Spleen (tissue), 7 donors: ENCODE results near the gene CPHXL2.

Experiments used
- POLR2A ChIP-seq, 3 donors: fragments of 450-650 bp; IDR thresholded peaks; one replicate each; pipeline ENCODE4 v1.5.1; 2017; ENCODE audit warnings: antibody characterized with exemption in 3 of 3, mild to moderate bottlenecking in 1 of 3
- POLR2AphosphoS5 ChIP-seq, 3 donors: sonication (generic); formaldehyde crosslinking; IDR thresholded peaks; one replicate each; pipeline ENCODE4 v1.5.1; 2017; ENCODE audit warnings: antibody characterized with exemption in 3 of 3
- TF ChIP-seq, protein P1 (sequence below), 11 experiments: fragments of 200-600 bp in 7 of 11; fragments of 450-650 bp in 4 of 11; sonication (generic) in 4 of 11; IDR thresholded peaks in 8 of 11; conservative IDR thresholded peaks in 3 of 11; 1 replicate in 7 of 11; 2 replicates in 4 of 11; pipeline versions ENCODE4 v1.4.0 to v1.8.0; 2016 to 2021; ENCODE audit warnings: antibody characterized with exemption in 11 of 11, inconsistent platforms in 4 of 11, mild to moderate bottlenecking in 1 of 11
- donor health status: DM: no; HTN: no; CAD: no; lungs with moderate emphysema.
- donor health status: DM: no; HTN: no; CAD: no.
- donor health status: DM: no; HTN: no; CAD: no.

DNA sequence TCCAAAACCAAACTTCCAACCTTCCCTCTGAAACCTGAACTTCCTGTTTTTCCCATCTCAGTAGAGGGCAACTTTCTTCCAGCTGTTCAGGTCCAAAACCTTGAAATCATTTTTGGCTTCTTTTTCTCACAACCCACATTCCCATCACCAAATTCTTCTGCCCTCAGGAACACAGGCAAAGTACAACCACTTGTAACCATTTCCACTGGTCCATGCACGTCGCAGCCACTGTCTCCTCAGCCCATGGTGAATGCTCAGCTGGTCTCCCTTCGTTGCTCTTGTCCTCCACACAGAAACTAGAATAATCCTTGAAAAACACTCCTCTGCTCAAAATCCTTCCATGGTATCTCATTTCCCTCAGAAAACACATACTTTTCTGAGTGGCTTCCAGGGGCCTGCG, 50.0 kb downstream of the CPHXL2 start:
- TF ChIP-seq, protein P1, sequence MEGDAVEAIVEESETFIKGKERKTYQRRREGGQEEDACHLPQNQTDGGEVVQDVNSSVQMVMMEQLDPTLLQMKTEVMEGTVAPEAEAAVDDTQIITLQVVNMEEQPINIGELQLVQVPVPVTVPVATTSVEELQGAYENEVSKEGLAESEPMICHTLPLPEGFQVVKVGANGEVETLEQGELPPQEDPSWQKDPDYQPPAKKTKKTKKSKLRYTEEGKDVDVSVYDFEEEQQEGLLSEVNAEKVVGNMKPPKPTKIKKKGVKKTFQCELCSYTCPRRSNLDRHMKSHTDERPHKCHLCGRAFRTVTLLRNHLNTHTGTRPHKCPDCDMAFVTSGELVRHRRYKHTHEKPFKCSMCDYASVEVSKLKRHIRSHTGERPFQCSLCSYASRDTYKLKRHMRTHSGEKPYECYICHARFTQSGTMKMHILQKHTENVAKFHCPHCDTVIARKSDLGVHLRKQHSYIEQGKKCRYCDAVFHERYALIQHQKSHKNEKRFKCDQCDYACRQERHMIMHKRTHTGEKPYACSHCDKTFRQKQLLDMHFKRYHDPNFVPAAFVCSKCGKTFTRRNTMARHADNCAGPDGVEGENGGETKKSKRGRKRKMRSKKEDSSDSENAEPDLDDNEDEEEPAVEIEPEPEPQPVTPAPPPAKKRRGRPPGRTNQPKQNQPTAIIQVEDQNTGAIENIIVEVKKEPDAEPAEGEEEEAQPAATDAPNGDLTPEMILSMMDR (IDR thresholded peaks at IDR 0.05 in 8 of 11, conservative IDR thresholded peaks at IDR 0.05 in 3 of 11): no peak
- no peak for TF ChIP-seq POLR2A (IDR thresholded peaks at IDR 0.05)
- TF ChIP-seq POLR2AphosphoS5 (IDR thresholded peaks at IDR 0.05): no peak
